ENCODE results near the gene UGT1A7.

The UGT1A7 gene

GRCh38 chr2:233764761-233765160, 83.1 kb downstream of the UGT1A7 start:
- no peak for DNase-seq

- no peak for DNase-seq
Observed at GRCh38 chr2:233766416-233766815, 84.7 kb downstream of the UGT1A7 start.

DNA sequence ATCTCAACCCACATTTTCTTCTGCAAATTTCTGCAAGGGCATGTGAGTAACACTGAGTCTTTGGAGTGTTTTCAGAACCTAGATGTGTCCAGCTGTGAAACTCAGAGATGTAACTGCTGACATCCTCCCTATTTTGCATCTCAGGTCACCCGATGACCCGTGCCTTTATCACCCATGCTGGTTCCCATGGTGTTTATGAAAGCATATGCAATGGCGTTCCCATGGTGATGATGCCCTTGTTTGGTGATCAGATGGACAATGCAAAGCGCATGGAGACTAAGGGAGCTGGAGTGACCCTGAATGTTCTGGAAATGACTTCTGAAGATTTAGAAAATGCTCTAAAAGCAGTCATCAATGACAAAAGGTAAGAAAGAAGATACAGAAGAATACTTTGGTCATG, 86.4 kb downstream of the UGT1A7 start:
- no peak for DNase-seq

DNA sequence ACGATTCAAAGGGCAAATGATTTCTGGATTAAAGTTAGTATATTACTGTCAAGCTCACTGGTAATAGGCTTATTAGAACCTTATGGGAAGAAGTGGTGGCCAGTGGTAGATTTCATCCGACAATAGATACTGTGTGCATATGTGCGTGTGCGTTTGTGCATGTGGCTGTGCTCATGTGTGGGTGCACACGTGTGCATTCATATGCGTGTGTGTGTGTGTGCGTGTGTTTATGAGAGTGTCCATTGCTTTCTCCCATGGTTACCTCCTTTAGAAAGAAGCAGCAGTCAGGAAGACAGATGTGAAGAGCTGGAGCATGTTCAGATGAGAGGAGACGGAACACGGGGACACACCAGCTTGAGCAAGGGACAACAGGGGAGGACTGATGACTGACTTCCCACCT, 87.6 kb downstream of the UGT1A7 start:
- no peak for DNase-seq

GRCh38 chr2:233772153-233772552, 90.5 kb downstream of the UGT1A7 start:
- no peak for DNase-seq

GRCh38 chr2:233772583-233772982, 90.9 kb downstream of the UGT1A7 start:
- DNase-seq: no peak

DNA sequence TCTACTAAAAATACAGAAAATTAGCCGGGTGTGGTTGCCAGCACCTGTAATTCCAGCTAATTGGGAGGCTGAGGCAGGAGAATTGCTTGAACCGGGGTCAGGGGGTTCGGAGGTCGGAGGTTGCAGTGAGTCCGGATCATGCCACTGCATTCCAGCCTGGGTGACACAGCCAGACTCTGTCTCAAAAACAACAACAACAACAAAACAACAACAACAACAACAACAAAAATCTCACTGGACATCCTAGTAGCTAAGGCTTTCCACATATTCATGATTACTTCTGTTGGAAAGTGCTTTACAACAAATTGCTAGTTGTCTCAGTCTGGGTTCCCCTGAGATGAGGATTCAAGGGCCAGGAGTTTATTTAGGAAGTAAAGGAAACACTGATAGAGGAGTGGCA, 92.2 kb downstream of the UGT1A7 start:
- no peak for DNase-seq

DNA sequence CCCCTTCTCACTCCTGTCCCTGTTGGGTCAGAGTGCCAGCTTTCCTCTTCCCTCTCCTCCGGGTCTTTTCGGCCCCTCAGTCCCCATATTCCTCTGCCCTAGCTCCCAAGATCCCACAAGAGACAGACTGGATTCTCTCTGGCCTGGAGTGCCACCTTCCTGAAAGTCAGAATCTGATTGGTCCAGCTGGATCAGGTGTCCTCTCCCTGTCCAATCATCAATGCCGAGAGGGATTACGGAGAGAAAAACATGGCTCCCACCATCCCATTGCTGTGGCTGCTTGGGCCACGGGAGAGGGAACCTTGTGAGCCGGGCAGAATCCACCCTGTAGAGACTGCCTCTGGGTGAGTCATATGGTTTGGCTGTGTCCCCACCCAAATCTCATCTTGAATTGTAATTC, 93.7 kb downstream of the UGT1A7 start:
- no peak for DNase-seq

DNA sequence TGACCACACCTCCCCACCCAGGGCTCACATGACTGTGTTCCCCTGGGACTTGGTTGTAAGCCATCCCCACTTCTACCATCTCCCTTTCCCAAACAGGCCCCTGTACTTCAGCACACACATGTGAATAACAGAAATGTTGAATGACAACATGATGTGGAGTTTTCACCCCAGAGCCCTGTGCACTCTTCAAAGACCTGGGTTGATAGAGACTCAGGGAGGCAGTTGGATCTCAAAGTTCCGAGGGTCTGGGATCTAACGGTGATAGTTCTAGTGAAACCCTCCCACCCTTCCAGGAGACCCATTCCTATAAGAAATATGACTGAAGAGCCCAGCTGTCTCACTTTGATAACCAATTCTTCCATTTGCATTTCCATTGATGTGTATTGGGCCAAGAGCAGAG, 96.3 kb downstream of the UGT1A7 start, which contains the start of gene MROH2A:
Gene MROH2A, plus strand, starts transcription at position 301 of the 400 bp plus-strand sequence. CDS start 1,029 bp downstream, outside the sequence.
- no peak for DNase-seq

DNA sequence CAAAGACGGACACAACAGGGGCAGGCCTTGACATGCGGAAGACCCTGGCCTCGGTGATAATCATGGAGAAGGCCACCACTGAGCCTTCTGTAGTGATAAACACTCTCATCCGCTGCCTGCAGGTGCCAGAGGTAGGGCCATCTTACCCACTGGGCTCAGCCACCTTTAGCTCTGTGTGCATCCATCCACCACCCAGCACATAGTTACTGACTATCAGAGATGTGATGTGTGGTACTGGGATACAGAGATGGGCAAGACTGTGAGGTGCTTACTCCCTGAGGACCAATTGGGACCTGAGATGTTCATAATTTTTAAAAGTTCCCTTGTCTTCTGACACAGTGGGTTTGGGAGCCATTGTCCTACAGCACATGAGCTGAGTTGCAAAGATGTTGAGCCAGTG, 98.0 kb downstream of the UGT1A7 start:
- DNase-seq: no peak

- DNase-seq: no peak
Observed at GRCh38 chr2:233780771-233781170, 99.1 kb downstream of the UGT1A7 start.

GRCh38 chr2:233789554-233789953, 107.9 kb downstream of the UGT1A7 start:
- no peak for DNase-seq

GRCh38 chr2:233791151-233791882, 109.6 kb downstream of the UGT1A7 start:
- no peak for DNase-seq

GRCh38 chr2:233791883-233792329, 110.2 kb downstream of the UGT1A7 start:
- DNase-seq: no peak

DNA sequence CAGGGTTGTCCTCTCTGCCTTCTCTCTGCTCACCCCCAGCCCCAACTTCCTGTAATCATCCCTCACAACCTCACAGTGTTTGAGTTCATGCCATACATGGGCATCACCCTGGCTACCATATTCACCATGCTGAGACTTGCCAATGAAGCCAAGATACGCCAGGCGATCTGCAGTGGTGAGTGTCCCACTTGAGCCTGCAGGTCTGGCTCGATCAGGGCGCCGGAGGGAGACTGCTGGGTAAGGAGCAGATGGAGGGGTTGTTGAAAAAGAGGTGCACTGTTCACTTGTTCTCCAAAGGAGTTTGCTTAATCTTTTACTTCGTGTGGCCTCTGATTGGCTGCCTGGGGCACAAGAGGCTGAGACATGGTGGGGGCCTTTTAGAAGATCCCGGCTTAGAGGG, 111.0 kb downstream of the UGT1A7 start:
- no peak for DNase-seq

DNA sequence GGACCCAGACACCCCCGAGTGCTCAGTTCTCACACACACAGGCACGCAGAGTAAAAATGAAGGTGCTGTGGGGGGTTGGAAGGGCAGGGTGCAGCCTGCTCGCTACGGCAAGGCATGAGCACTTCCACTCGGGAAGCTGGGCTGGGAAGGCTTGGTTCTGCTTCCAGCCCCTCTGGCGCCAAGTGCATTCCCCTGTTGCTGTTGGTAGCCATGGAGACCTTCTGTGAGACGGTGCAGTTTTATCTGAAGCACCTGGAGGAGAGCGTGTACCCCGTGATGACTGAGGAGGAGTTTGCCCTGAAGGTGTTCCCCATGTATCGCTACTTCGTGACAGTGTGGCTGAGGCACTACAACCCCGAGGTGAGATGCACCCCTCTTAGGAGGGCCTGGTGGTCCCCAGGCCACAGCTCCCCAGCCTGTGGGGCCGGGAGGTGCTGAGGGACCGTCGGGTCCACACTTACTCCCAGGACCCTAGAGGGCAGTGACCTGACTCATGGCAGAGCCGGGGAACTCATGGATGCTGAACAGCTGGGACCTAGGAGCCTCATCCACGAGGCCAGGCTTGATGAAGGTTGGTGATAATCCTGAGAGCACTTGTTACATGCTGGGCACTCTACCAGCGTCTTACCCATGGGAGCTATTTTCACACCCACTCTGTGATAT, 111.9 kb downstream of the UGT1A7 start:
- DNase-seq: no peak

- no peak for DNase-seq
Observed at GRCh38 chr2:233794128-233794658, 112.5 kb downstream of the UGT1A7 start.

DNA sequence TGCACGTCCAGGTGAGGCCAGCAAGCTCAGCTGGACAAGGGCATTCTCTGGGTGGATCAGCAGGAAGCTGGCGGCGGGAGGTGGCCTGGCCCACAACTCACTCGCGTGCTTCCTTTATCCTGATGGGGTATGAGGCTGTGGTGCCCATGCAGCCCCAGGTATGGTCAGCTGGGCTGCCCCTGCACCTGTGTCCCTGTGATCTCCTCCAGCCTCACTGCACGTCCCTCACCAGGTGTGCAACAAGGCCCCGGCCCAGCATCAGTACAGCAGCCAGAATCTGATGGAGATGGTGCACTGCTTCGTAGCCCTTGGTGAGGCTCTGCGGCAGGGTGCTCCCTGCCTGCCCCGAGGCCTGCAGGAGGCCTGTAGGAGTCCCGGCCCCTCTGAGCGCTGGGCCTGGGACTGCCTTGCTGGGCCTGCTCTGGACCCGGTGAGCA, 114.1 kb downstream of the UGT1A7 start:
- DNase-seq: no peak

- DNase-seq: no peak
Observed at GRCh38 chr2:233796254-233796653, 114.6 kb downstream of the UGT1A7 start.

DNA sequence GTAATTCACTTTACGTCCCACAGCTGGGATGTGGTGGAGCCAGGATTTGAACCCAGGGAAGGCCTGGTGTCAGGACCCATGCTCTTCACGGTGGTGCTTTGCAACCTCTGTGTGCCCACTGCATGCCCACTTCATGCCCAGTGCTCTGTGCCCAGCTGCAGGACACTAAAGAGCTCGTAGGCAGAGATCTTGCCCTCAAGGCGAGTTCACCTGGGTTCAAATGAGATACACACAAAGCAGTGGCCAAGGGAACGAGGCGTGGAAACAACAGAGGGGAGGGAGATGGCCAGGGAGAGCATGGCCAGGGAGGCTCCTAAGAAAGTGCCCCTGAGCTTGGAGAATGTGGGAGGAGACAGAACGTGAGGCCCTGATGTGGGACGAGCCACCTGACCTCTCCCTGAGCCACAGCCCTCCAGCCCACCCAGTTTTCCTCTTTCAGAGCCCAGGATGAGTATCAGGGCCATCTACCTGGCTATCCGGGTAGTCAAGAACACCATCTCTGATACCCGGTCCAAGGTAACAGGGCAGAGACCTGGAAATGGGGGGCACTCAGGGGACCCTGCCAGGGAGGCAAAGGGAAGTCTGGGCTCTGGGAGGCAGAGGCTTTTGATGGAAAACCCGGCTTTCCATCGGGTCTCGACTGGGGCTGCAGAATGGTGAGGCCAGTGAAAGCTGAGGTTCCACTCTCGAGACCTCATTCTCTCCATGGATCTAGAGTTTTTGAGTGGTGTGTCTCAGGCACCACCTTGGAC, 116.8 kb downstream of the UGT1A7 start:
- no peak for DNase-seq

GRCh38 chr2:233799087-233799665, 117.5 kb downstream of the UGT1A7 start:
- no peak for DNase-seq

DNA sequence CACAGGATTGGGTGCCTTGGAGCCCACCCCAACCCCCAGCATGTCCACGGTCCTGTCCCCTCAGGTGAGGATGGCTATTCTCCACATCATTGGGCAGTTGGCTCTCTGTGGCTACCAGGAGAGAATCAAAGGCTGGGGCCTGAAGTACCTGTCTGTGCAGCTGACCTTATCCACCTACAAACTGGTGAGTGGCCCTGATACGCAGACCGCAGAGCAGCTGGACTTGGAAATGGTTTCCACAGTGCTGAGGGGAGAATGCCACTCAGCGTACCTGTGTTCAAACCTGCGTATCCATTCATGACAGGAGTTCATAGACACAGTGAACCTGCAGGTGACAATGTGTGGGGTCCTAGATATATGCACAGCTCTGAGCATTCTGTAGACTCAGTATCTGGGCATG, 118.0 kb downstream of the UGT1A7 start:
- no peak for DNase-seq

DNA sequence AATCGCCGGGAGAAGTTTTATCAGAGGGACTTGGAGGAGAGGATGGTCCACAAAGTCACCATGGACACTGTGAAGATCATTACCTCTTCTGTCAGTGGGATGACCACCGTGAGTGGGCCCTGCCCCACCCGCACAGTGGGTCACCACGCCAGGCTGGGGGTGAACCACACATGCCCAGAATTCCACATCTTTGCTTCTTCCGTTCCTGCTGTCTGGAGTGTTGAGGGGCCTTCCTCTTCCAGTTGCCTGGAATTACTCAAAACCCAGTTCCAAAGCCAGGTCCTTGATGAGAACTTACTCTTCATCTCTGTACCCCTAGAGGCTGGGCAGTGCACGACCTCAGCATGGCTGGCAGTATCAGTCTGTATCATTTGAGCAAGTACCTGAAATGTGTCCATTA, 118.5 kb downstream of the UGT1A7 start:
- no peak for DNase-seq

Measured in CD4-positive, alpha-beta T cell treated with Interleukin-21 for 1 hour (primary cell).